HG02678 (cell line): ENCODE measurements around the gene MAST1.
A peak's percentile ranks its signal among the peaks of the same experiment; 100 is the strongest.
"Not testable (repeated sequence)": the region's sequence is repeated elsewhere in the genome, so short reads cannot be mapped to it uniquely, and the experiment has no call there.

ENCODE experiments used
- ATAC-seq: cut with Tn5 transposase; IDR thresholded peaks from one replicate; pipeline ENCODE4 v1.9.1; 2021; ENCODE audit warnings: mild to moderate bottlenecking, moderate library complexity; ENCODE audit not compliant: unreplicated experiment

Gene MAST1

GRCh38 chr19:12888006-12888603 lies 49.8 kb downstream of the MAST1 start:
- ATAC-seq = no peak

- not testable (repeated sequence) for ATAC-seq
Measured at GRCh38 chr19:12890299-12890786, 52.0 kb downstream of the MAST1 start.

GRCh38 chr19:12890787-12891552 lies 52.7 kb downstream of the MAST1 start, which contains the start of gene GCDH:
Gene GCDH (plus strand): TSS chr19:12891160. CDS start chr19:12891305, 145 bp downstream.
- ATAC-seq = peak; percentile 95

GRCh38 chr19:12891553-12892021 lies 53.3 kb downstream of the MAST1 start:
- no peak for ATAC-seq

- ATAC-seq = no peak
Measured at GRCh38 chr19:12893582-12893981, 55.3 kb downstream of the MAST1 start.

- no peak for ATAC-seq
Measured at GRCh38 chr19:12896460-12896859, 58.1 kb downstream of the MAST1 start.

- ATAC-seq = peak; percentile 91
Measured at GRCh38 chr19:12899891-12900518, 61.7 kb downstream of the MAST1 start.

GRCh38 chr19:12907166-12907565 lies 68.9 kb downstream of the MAST1 start:
- ATAC-seq = no peak

- ATAC-seq = no peak
Measured at GRCh38 chr19:12912571-12912970, 74.3 kb downstream of the MAST1 start.

GRCh38 chr19:12913011-12913561 lies 74.8 kb downstream of the MAST1 start:
- ATAC-seq = no peak

- no peak for ATAC-seq
Measured at GRCh38 chr19:12913851-12914690, 75.8 kb downstream of the MAST1 start.

- ATAC-seq = not testable (repeated sequence)
Measured at GRCh38 chr19:12915860-12916259, 77.5 kb downstream of the MAST1 start.

- ATAC-seq = no peak
Measured at GRCh38 chr19:12918253-12918652, 79.9 kb downstream of the MAST1 start.

GRCh38 chr19:12921047-12921446 lies 82.7 kb downstream of the MAST1 start:
- ATAC-seq = no peak

- ATAC-seq = no peak
Measured at GRCh38 chr19:12922959-12923358, 84.6 kb downstream of the MAST1 start.
